ENCODE data around the gene OR5B2. TPM values are rescaled to one million over a fixed set of nuclear protein-coding genes. Genes with fewer than 3 reads are reported as not detected.

OR5B2 gene
- total RNA-seq (not detected in 2 replicates), polyA plus RNA-seq (0.59 TPM in 1 of 2 replicates, not detected in the other)

GRCh38 chr11:58428021-58428420 is at the start of gene OR5B2:
Gene OR5B2 (minus strand): TSS chr11:58428121. CDS start chr11:58423261, 4,860 bp downstream.
- DNase-seq (ENCODE audit: low read depth in 1 of 2, low spot score in 1 of 2): no peak
- H3K27ac ChIP-seq: no peak within 1 kb of the TSS
- no peak for TF ChIP-seq CTCF (IDR thresholded peaks at IDR 0.05; ENCODE audit: low read depth, low read length)
- no peaks in the 10 kb centered on the region for H3K9me3 ChIP-seq (ENCODE audit: low read depth)
- H3K36me3 ChIP-seq: no peaks in the 10 kb centered on the region
- no peaks in the 10 kb centered on the region for H3K4me1 ChIP-seq (ENCODE audit: low read depth)
- no peaks in the 10 kb centered on the region for H3K27me3 ChIP-seq
- H3K4me3 ChIP-seq: no peak within 1 kb of the TSS

- no peak for TF ChIP-seq CTCF (IDR thresholded peaks at IDR 0.05; ENCODE audit: low read depth, low read length)
- no peaks in the 10 kb centered on the region for H3K9me3 ChIP-seq (ENCODE audit: low read depth)
- H3K4me1 ChIP-seq (ENCODE audit: low read depth): no peaks in the 10 kb centered on the region
- no peak for DNase-seq (ENCODE audit: low read depth in 1 of 2, low spot score in 1 of 2)
- no peak overlapping the region for H3K27ac ChIP-seq
- H3K27me3 ChIP-seq: no peaks in the 10 kb centered on the region
- H3K4me3 ChIP-seq: no peak overlapping the region
- no peaks in the 10 kb centered on the region for H3K36me3 ChIP-seq
Measured at GRCh38 chr11:58471892-58472291, 44.0 kb upstream of the OR5B2 start.

GRCh38 chr11:58466293-58466692 is 38.4 kb upstream of the OR5B2 start:
- Histone ChIP-seq H3K36me3 (no peaks in the 10 kb centered on the region), H3K4me1 (ENCODE audit: low read depth) (no peaks in the 10 kb centered on the region), H3K9me3 (ENCODE audit: low read depth) (no peaks in the 10 kb centered on the region), H3K27ac (no peak overlapping the region), H3K4me3 (no peak overlapping the region), H3K27me3 (no peaks in the 10 kb centered on the region)
- DNase-seq (ENCODE audit: low read depth in 1 of 2, low spot score in 1 of 2): no peak
- no peak for TF ChIP-seq CTCF (IDR thresholded peaks at IDR 0.05; ENCODE audit: low read depth, low read length)

GRCh38 chr11:58465690-58466089 is 37.8 kb upstream of the OR5B2 start:
- no peaks in the 10 kb centered on the region for H3K27me3 ChIP-seq
- no peak for TF ChIP-seq CTCF (IDR thresholded peaks at IDR 0.05; ENCODE audit: low read depth, low read length)
- no peak overlapping the region for H3K4me3 ChIP-seq
- no peaks in the 10 kb centered on the region for H3K9me3 ChIP-seq (ENCODE audit: low read depth)
- H3K36me3 ChIP-seq: no peaks in the 10 kb centered on the region
- DNase-seq (ENCODE audit: low read depth in 1 of 2, low spot score in 1 of 2): no peak
- no peaks in the 10 kb centered on the region for H3K4me1 ChIP-seq (ENCODE audit: low read depth)
- H3K27ac ChIP-seq: no peak overlapping the region

GRCh38 chr11:58451585-58451984 is 23.7 kb upstream of the OR5B2 start:
- DNase-seq (ENCODE audit: low read depth in 1 of 2, low spot score in 1 of 2): no peak
- no peak for TF ChIP-seq CTCF (IDR thresholded peaks at IDR 0.05; ENCODE audit: low read depth, low read length)
- H3K4me1 ChIP-seq (ENCODE audit: low read depth): no peaks in the 10 kb centered on the region
- H3K27me3 ChIP-seq: no peaks in the 10 kb centered on the region
- no peaks in the 10 kb centered on the region for H3K9me3 ChIP-seq (ENCODE audit: low read depth)
- no peak overlapping the region for H3K4me3 ChIP-seq
- H3K36me3 ChIP-seq: no peaks in the 10 kb centered on the region
- H3K27ac ChIP-seq: no peak overlapping the region

- TF ChIP-seq CTCF (IDR thresholded peaks at IDR 0.05; ENCODE audit: low read depth, low read length): no peak
Measured at GRCh38 chr11:58446294-58446693, 18.4 kb upstream of the OR5B2 start.

More at GRCh38 chr11:58446294-58446693, 18.4 kb upstream of the OR5B2 start:
- DNase-seq (ENCODE audit: low read depth in 1 of 2, low spot score in 1 of 2): no peak
- H3K27ac ChIP-seq: no peak overlapping the region
- H3K36me3 ChIP-seq: no peaks in the 10 kb centered on the region
- H3K27me3 ChIP-seq: no peaks in the 10 kb centered on the region
- H3K9me3 ChIP-seq (ENCODE audit: low read depth): no peaks in the 10 kb centered on the region
- no peak overlapping the region for H3K4me3 ChIP-seq
- H3K4me1 ChIP-seq (ENCODE audit: low read depth): no peaks in the 10 kb centered on the region
